ENCODE measurements around the gene NFKBIZ.

The NFKBIZ gene, protein sequence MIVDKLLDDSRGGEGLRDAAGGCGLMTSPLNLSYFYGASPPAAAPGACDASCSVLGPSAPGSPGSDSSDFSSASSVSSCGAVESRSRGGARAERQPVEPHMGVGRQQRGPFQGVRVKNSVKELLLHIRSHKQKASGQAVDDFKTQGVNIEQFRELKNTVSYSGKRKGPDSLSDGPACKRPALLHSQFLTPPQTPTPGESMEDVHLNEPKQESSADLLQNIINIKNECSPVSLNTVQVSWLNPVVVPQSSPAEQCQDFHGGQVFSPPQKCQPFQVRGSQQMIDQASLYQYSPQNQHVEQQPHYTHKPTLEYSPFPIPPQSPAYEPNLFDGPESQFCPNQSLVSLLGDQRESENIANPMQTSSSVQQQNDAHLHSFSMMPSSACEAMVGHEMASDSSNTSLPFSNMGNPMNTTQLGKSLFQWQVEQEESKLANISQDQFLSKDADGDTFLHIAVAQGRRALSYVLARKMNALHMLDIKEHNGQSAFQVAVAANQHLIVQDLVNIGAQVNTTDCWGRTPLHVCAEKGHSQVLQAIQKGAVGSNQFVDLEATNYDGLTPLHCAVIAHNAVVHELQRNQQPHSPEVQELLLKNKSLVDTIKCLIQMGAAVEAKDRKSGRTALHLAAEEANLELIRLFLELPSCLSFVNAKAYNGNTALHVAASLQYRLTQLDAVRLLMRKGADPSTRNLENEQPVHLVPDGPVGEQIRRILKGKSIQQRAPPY

DNA sequence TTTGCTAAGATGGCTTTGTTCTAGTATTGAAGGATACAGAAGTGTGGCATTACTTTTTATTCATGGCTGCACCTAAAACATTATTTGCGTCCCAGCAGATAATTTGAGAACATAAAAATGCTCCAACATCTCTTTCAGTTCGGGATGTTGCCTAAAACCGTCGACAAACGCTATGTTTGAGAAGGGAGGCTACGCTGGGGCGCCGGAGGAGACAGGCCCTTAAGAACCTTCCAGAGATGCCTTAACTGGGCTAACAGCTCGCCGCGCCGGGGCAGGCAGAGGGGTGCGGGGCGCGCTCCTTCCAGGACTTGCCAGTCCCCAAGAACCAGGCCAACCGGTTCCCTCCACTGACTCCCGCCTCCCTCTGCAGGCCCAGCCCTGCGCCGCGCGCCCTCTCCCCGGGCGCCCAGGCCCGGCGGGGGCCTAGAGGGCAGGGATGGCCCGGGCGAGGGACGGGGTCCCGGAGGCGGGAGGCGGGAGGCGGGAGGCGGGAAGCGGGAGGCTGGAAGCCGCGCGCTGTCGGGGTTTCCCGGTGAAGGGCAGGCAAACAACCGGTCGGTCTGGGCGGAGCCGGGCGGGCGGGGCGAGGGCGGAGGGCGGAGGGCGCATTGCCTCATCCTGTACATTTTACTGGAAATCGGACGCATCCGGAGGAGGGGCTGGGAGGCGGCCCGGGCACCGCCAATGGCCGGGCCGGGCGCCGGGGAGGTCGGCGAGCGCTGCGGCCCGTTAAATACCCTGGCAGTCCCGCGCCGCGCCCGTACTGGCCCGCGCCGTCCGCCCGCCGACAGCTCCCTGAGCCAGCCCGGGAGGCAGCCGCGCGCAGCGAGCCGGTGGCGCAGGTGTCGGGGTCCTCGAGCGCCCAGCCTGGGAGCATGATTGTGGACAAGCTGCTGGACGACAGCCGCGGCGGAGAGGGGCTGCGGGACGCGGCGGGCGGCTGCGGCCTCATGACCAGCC, at the start of gene NFKBIZ:
TSS of gene NFKBIZ (plus strand) at position 761 of the 960 bp plus-strand sequence. CDS start at position 876, 115 bp downstream.
- peak; percentile 48 for DNase-seq

DNA sequence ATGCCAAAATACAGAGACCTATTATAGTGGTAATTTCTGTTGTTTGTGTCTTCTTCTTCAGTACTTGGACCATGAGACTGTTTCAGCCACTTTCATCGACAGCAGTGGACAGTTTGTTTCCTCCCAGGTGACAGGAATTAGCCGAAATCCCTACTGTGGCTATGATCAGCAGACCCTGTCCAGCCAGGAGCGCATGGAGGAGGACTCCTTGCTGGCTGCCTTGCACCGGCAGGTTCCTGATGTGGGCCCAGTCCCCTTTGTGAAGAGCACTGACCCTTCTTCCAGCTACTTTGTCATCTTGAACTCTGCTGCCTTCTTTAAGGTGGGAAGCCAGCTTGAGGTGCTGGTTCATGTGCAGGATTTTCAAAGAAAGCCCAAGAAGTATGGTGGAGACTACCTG, 48.1 kb upstream of the NFKBIZ start:
- DNase-seq = no peak

DNA sequence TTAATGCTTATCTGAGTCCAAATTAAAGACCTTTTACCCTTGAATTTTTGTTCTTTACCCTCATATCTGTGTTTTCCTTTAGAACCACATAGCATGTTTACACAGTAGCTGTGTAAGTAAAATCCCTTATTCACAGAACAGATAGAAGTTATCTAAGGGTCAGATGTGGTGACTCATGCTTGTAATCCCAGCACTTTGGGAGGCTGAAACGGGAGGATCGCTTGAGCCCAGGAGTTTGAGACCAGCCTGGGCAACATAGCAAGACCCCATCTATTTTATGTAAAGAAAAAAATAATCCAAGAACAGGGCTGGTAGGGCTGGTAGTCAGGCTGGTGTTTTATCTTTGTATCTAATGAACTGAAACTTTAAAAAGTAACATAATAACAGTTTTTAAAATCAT, 47.1 kb upstream of the NFKBIZ start:
- no peak for DNase-seq

DNA sequence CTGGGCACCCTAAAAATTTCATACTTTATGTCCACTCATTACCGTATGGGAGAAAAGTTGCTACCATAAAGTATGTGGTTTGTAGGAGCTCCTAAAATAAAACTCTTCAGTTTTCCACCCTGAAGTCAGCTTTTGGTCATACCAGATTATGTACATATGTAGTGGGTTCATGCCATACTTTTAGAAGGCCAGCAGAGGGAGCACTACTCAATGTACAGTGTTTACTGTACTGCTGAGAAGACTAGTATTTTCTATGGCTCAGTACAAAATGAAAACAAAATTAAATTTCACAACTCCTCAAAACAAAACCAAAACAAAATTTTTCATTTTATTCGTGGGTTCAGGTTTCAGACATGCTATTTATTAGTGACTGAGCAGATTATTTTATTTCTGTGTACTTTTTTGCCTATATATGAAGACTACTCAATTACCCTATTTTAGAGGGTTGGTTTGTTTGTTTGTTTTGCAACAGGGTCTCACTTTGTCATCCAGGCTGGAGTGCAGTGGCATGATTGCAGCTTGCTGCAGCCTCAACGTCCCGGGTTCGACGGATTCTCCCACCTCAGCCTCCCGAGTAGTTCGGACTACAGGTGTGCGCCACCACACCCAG, 46.0 kb upstream of the NFKBIZ start:
- peak; percentile 45 for DNase-seq

DNA sequence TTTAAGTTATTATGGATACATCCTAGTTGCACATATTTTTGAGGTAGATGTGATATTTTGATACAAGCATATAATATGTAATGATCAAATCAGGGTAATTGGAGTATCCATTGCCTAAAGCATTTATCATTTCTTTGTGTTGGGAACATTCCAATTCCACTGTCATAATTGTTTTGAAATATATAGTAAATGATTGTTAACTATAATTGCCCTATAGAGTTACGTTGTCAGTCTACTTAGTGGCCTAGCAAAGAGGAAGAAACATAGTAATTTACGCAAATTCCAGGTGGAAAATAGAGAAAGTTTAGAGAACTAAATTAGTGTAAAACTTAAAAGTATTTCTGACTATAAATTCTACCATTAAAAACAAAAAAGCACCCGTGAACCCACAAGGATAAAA, 45.4 kb upstream of the NFKBIZ start:
- DNase-seq = no peak

DNA sequence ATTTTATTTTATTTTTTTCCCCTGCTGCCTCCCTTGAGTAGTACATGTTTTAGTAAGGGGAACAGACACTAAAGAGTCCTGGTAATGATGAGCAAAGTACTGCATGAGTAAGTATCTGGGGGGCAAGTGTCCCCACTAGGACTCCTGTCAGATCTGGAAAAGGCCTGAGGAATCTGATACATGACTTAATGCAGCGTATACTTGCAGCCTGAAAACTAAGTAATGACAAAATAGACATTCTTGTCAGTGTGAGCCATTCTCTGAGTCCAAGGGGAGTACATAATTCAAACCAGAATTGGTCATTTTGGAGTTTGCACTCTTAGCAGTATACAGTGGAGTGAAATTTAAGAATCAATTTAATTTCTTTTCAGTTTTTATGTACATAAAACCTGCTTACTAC, 42.8 kb upstream of the NFKBIZ start:
- DNase-seq = no peak

DNA sequence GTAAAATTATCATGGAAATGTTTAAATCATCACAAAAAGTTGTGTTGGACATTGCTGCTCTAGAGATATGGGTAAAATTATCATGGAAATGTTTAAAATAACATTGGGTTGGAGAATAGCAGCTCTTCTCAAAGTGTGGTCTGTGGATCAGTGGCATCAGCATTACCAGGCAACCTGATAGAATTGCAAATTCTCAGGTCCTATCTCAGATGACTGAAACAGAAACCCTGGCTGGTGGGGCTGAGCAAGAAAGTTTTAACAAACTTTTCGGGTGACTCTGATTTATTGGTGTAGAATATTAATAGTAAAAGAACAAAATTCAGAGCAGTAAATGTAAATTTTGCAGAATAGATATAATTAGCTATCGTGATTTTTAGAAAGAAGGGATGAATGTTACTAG, 41.4 kb upstream of the NFKBIZ start:
- DNase-seq = no peak

DNA sequence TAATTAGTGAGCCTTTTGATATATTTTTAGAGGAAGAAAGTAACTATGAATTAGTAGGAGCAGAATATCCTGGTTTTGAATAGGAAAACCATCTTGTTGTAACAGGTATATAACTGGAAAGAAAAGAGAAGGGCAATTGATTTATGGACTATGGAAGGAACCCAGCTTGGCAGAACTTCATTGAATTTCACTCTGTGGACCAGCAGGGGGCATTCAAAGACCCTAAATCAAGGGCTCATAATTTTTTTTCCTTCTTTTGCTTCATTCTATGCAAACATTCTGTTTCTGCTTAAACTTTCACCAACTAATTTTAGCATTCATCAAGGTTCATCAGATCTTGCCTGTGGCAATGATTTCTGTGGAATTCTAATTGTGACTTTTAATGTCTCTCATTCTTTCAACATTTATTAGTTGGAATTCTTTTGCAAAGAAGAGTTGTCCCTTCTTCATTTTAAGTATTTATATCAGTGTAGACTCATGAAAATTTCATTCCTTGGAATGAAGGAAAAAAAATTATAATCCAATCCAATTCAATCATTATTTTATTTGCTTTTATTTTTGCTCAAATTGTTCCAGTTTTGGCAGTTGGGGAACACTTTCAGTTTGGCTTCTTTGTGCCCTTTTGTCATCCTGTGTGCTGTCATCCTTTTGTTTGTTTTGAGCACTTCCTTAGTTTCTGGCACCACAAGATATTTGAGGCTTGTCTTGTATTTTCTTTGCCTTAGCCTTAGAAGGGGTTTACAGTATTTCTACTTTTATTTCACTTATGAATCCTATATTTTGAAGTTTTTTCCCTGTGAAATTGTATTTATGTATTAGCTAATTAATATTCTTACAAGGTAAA, 39.9 kb upstream of the NFKBIZ start:
- DNase-seq = no peak

DNA sequence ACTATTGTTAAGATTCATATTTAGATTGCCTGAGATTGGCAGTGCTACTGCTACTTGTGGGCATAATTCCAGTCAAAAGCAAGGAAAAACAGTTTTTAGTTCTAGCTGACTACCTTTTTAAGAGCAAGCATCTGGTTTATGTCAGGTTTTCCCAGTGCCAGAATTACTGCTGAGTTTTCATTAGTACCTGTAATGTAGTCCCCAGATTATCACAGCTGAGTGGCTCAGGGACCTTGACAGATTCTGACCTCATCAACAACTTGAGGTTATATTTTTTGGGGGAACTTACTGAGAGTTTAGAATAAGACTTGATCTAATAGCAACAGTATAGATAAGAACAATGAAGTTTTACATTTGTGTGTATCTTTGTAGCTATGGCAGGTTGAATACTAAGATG, 39.3 kb upstream of the NFKBIZ start:
- no peak for DNase-seq

DNA sequence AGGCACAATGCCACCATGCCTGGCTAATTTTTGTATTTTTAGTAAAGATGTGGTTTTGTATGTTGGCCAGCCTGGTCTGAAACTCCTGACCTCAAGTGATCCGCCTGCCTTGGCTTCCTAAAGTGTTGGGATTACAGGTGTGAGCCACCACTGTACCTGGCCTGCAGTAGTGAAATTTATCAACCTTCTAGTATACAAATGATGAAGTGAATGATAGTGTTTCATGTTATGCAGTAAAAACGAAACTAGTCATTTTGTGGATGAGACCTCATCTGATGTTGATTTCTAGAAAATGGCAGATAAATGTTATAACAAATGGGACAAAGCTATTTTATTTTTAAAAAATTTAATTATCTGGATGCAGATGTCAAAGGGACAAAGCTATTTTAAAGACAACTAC, 37.4 kb upstream of the NFKBIZ start:
- no peak for DNase-seq

DNA sequence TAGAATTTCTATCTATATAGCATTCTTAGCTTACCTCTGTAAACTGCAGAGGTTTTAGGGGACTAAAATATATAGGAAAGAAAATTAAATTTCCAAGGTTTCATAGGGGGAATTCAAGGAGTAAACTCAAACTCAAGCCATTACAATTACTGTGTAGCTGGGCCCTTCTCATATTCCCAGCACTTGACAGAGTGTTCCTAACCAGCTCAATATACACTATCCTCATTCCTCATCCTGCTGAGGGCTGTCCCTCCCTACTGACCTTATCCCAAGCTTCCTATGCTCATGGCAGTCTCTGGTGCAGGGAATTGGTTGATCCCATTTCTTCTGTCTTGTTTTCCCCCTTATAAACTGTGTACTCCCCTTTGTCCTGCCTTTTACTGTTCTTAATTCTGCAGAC, 36.4 kb upstream of the NFKBIZ start:
- no peak for DNase-seq

DNA sequence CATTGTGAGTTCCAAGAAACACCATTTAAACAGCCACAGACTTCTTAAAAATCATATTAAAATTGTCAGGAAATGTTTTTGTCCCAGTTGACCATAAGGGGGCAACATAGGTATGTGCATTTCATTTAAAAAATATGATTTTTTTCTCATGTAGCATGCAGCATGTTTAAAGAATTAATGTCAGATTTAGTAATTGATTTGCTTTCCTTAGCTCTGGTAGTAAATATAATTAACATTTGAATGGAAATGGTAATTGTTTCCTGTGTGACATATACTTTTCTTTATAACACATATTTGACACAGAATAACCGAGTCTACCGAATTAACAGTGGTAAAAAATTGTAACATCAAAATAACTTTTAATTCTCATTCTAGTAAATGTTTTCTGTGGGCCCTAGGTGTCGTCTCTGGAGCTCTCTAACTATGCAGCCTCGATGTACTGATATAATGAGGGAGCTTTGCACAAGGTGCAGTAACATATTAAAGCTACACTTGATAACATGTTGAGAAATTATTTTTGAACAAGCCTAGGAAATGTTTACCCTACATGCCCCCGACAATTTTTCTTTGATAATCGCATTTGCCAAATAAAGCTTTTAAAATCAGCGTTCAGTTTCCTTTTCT, 35.4 kb upstream of the NFKBIZ start:
- DNase-seq = no peak

DNA sequence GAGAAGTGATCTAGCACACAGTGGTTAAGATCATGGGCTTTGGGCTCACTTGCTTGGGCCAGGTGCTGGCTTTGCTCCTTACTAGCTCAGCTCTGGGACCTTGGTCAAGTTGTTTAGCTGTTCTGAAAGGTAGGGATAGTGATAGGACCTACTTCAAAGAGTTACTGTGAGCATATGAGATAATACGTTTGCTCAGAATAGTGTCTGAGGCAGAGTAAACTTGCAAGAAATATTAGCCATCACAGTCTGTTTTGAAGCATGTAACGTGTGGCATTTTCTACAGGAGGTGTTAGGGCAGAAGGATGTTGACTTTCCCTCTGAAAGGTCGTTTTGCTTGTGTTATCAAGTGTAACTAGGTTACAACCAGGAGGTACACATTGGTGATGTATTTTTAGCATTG, 34.5 kb upstream of the NFKBIZ start:
- DNase-seq = no peak

DNA sequence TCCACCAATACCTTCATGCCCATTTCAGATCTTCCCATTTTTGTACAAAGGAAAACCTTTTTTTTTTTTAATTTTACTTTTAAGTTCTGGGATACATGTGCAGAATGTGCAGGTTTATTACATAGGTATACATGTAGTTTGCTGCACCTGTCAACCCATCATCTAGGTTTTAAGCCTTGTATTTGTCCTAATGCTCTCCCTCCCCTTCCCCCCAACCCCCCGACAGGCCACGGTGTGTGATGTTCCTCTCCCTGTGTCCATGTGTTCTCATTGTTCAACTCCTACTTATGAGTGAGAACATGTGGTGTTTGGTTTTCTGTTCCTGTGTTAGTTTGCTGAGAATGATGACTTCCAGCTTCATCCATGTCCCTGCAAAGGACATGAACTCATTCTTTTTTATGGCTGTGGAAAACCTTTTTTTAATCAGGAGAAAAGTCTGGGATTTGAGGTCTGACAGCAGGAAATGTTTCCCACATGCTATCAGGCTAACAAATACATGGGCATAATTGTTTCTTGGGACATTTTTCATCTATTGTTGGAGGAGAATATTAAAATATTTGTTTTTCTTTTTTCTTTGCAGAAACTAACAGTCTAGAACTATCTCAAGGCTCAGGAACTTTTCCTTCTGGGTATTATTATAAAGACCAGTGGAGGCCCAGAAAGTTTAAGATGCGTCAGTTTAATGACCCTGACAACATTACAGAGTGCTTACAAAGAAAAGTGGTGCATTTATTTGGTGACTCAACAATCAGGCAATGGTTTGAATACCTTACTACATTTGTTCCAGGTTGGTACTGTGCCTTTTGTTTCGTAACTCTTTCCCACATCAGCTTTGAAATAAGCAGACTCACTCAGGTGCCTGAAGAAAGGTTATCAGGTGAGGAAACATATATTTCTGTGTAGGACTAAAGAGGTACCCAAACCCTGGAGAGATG, 32.8 kb upstream of the NFKBIZ start:
- DNase-seq = no peak

DNA sequence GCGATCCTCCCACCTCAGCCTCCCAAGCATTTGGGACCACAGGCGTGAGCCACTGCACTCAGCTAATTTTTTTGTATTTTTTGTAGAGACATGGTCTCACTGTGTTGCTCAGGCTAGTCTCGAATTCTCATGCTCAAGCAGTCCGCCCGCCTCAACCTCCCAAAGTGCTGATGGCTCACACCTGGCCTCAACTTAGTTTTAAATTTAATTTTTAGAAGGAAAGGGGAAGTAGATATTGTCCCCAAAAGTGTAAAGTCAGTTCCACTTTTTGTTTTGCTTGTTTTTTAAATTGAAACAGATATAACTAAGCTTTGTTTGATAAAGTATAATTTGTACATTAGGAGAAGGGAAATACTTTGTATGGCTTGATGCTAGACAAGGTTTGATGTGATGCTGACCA, 31.3 kb upstream of the NFKBIZ start:
- no peak for DNase-seq

DNA sequence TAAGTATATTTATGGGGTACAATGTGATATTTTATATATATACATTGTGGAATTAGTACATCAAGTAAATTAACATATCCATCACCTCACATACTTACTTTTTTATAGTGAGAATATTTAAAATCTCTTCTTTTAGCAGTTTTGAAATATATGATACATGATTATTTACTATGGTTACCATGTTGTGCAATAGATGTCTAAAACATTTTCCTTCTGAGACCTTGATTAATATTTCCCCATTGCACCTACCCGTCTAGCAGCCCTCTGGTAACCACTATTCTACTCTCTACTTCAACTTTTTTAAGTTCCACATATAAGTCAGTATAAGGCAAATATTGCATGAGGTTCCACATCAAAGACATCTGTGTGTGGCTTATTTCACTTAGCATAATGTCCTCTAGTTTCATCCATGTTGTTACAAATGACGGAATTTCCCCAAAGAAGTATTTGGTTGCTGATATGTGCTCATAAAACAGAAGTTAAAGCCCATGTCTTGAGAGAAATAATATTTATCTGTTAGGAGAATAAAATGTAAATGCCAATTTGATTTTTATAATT, 29.6 kb upstream of the NFKBIZ start:
- no peak for DNase-seq

DNA sequence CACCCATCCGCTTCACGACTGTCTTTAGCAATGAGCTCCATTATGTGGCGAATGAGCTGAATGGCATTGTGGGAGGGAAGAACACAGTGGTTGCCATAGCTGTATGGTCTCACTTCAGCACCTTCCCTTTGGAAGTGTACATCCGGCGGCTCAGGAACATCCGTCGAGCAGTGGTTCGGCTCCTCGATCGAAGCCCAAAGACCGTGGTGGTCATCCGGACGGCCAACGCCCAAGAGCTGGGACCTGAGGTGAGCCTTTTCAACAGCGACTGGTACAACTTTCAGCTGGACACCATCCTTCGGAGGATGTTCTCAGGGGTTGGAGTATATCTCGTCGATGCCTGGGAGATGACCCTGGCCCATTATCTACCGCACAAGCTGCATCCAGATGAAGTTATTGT, 27.8 kb upstream of the NFKBIZ start:
- DNase-seq = no peak

DNA sequence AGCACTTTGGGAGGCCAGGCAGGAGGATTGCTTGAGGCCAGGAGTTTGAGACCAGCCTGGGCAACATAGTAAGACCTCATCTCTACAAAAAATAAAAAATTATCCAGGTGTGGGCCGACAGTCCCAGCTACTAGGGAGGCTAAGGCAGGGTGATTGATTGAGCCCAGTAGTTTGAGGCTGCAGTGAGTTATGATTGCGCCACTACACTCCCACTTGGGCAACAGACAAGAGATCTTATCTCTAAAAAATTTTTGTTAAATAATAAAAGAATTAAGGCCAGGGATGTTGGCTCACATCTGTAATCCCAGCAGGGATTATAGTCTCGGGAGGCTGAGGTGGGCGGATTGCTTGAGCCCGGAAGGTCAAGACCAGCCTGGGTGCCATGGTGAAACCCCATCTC, 25.8 kb upstream of the NFKBIZ start:
- DNase-seq = no peak

DNA sequence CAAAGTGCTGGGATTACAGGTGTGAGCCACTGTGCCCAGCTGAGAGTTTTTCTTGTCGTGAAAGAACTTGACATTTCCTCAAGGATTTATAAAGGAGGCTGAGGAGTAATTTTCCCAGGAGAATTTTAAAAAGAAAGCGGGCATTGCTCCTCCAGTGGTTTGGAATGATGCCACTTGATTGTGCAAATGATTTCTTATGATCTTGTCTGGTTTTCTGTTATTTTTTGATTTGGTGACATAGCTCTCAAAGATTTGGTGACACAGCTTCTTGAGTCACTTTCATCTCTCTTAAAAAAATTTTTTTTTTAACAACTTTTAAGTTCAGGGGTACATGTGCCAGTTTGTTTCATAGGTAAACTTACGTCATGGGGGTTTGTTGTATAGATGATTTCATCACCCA, 24.6 kb upstream of the NFKBIZ start:
- no peak for DNase-seq

DNA sequence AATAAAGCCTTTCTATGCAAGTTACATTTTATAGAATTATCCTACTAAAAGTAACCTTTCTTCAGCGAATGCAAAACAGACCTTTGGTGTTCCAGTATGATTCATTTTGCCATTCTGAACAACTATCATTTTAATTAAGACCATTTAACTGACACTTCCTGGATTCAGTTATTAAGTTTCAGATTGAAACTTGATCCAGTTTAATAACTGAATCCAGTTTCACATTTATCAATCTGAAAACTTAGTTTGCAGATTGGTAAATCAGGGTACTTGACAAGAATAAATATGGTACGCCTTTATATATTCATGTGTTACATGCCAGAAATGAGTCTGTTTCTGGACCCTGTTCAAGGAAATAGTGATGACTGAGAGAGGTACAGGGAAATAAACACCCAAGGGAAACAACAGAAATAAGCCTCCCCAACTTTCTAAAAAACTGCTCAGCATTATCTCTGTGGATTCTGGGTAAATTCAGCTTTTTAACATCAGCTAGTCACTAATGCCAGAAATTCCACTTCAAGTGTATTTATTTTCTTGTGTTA, 23.3 kb upstream of the NFKBIZ start:
- DNase-seq = no peak
